Natural killer cell treated with Interleukin-12 subunit alpha and Interleukin-12 subunit beta and Interleukin-15 and Interleukin-18, amount 100 ng/mL, for 72 hours (primary cell): ENCODE measurements around the gene NUP107. TPM values are rescaled to one million over a fixed set of nuclear protein-coding genes. Genes with fewer than 3 reads are reported as not detected.

Experiments
- ATAC-seq, 2 donors: fragments of 150-1000 bp; cut with Tn5 transposase in 1 of 2; sonication (Bioruptor Pico), chemical (Tn5 transposase) in 1 of 2; 2 replicates each; pipeline ENCODE4 v1.10.0; 2021
- DNase-seq: peaks from one replicate; pipeline ENCODE4 v3.0.0; 2022; ENCODE audit warnings: low spot score
- H3K27ac Mint-ChIP-seq, 2 donors: 1 replicate in 1 of 2; 2 replicates in 1 of 2; pipeline ENCODE4 v1.8.0; 2022; ENCODE audit warnings: mixed read lengths in 2 of 2, mild to moderate bottlenecking in 1 of 2, moderate library complexity in 1 of 2
- H3K27me3 Mint-ChIP-seq, 2 donors: 1 replicate in 1 of 2; 2 replicates in 1 of 2; pipeline ENCODE4 v1.8.0; 2022; ENCODE audit warnings: mixed read lengths in 2 of 2
- H3K36me3 Mint-ChIP-seq: one replicate; pipeline ENCODE4 v1.8.0; 2022; ENCODE audit warnings: mixed read lengths
- H3K4me1 Mint-ChIP-seq, 2 donors: 1 replicate in 1 of 2; 2 replicates in 1 of 2; pipeline ENCODE4 v1.8.0; 2022; ENCODE audit warnings: low read depth in 2 of 2, mixed read lengths in 2 of 2, mild to moderate bottlenecking in 1 of 2
- H3K4me3 Mint-ChIP-seq: one replicate; pipeline ENCODE4 v1.8.0; 2022; ENCODE audit warnings: mixed read lengths
- H3K9me3 Mint-ChIP-seq: 2 replicates; pipeline ENCODE4 v1.8.0; 2022; ENCODE audit warnings: mixed read lengths
- total RNA-seq, 2 donors: library from RNA; stranded (reverse); gene quantifications; one replicate each; pipeline ENCODE4 v1.2.3, GENCODE V29; 2022

Gene NUP107
- total RNA-seq, 2 donors from 2014 or later: 77.3 to 111 TPM

- peak overlapping the region; percentile 97 for H3K4me3 Mint-ChIP-seq
- peaks cover 24 to 27% of the 10 kb centered on the region in 2 donors for H3K4me1 Mint-ChIP-seq
- no peaks in the 10 kb centered on the region for H3K27me3 Mint-ChIP-seq
- H3K36me3 Mint-ChIP-seq: peaks cover 5% of the 10 kb centered on the region
- no peaks in the 10 kb centered on the region for H3K9me3 Mint-ChIP-seq
- peak; percentile 62 for DNase-seq
- peak overlapping the region; percentile 74 to 89 for H3K27ac Mint-ChIP-seq
- ATAC-seq: peak; percentile 46 to 55
These were observed 59.9 kb downstream of the NUP107 start for GRCh38 chr12:68746572-68747180.

- no peak overlapping the region for H3K27ac Mint-ChIP-seq
- H3K27me3 Mint-ChIP-seq: no peaks in the 10 kb centered on the region
- DNase-seq (no peak), ATAC-seq (no peak)
- H3K4me1 Mint-ChIP-seq: peaks cover 18 to 25% of the 10 kb centered on the region in 2 donors
- H3K9me3 Mint-ChIP-seq: no peaks in the 10 kb centered on the region
- peaks cover 15% of the 10 kb centered on the region for H3K36me3 Mint-ChIP-seq
- H3K4me3 Mint-ChIP-seq: no peak overlapping the region
These were observed 62.7 kb downstream of the NUP107 start for GRCh38 chr12:68749443-68749842.

GRCh38 chr12:68749861-68750260 lies 63.1 kb downstream of the NUP107 start:
- Mint-ChIP-seq H3K27ac (no peak overlapping the region), H3K9me3 (no peaks in the 10 kb centered on the region), H3K4me3 (no peak overlapping the region), H3K4me1 (peaks cover 18 to 25% of the 10 kb centered on the region in 2 donors), H3K27me3 (no peaks in the 10 kb centered on the region), H3K36me3 (peaks cover 15% of the 10 kb centered on the region)
- ATAC-seq (no peak), DNase-seq (no peak)

GRCh38 chr12:68750506-68750905 lies 63.7 kb downstream of the NUP107 start:
- Mint-ChIP-seq H3K27ac (no peak overlapping the region), H3K9me3 (no peaks in the 10 kb centered on the region), H3K27me3 (no peaks in the 10 kb centered on the region), H3K4me1 (peaks cover 17 to 25% of the 10 kb centered on the region in 2 donors), H3K4me3 (no peak overlapping the region), H3K36me3 (peaks cover 15% of the 10 kb centered on the region)
- DNase-seq (no peak), ATAC-seq (no peak)

- DNase-seq: no peak
- no peak for ATAC-seq
- Mint-ChIP-seq H3K27me3 (no peaks in the 10 kb centered on the region), H3K9me3 (no peaks in the 10 kb centered on the region), H3K36me3 (peaks cover 20% of the 10 kb centered on the region), H3K4me3 (no peak overlapping the region), H3K4me1 (peaks cover 0 to 5% of the 10 kb centered on the region in 2 donors), H3K27ac (no peak overlapping the region)
These were observed 68.9 kb downstream of the NUP107 start for GRCh38 chr12:68755536-68756243.

- no peaks in the 10 kb centered on the region for H3K27me3 Mint-ChIP-seq
- H3K36me3 Mint-ChIP-seq: peaks cover 12% of the 10 kb centered on the region
- no peaks in the 10 kb centered on the region for H3K9me3 Mint-ChIP-seq
- H3K4me1 Mint-ChIP-seq: peaks cover 0 to 7% of the 10 kb centered on the region in 2 donors
- no peak for ATAC-seq
- no peak overlapping the region for H3K27ac Mint-ChIP-seq
- no peak overlapping the region for H3K4me3 Mint-ChIP-seq
- no peak for DNase-seq
These were observed 73.1 kb downstream of the NUP107 start for GRCh38 chr12:68759852-68760251.

GRCh38 chr12:68760806-68761441 lies 74.1 kb downstream of the NUP107 start:
- Mint-ChIP-seq H3K4me1 (peaks cover 0 to 7% of the 10 kb centered on the region in 2 donors), H3K27ac (no peak overlapping the region), H3K4me3 (no peak overlapping the region), H3K9me3 (no peaks in the 10 kb centered on the region), H3K36me3 (peaks cover 12% of the 10 kb centered on the region), H3K27me3 (no peaks in the 10 kb centered on the region)
- no peak for ATAC-seq
- no peak for DNase-seq

GRCh38 chr12:68761442-68761812 lies 74.6 kb downstream of the NUP107 start:
- DNase-seq: no peak
- Mint-ChIP-seq H3K4me3 (no peak overlapping the region), H3K4me1 (peaks cover 0 to 7% of the 10 kb centered on the region in 2 donors), H3K27ac (no peak overlapping the region), H3K9me3 (no peaks in the 10 kb centered on the region), H3K36me3 (peaks cover 12% of the 10 kb centered on the region), H3K27me3 (no peaks in the 10 kb centered on the region)
- no peak for ATAC-seq

- DNase-seq (no peak), ATAC-seq (no peak)
- Mint-ChIP-seq H3K4me3 (no peak overlapping the region), H3K9me3 (no peaks in the 10 kb centered on the region), H3K27ac (peak overlapping the region in 1 of 2 donors; percentile 18), H3K36me3 (peaks cover 12% of the 10 kb centered on the region), H3K4me1 (peaks cover 0 to 7% of the 10 kb centered on the region in 2 donors), H3K27me3 (no peaks in the 10 kb centered on the region)
These were observed 75.3 kb downstream of the NUP107 start for GRCh38 chr12:68761901-68762630.

- peaks cover 12% of the 10 kb centered on the region for H3K36me3 Mint-ChIP-seq
- ATAC-seq: no peak
- H3K27ac Mint-ChIP-seq: no peak overlapping the region
- no peak overlapping the region for H3K4me3 Mint-ChIP-seq
- no peak for DNase-seq
- no peaks in the 10 kb centered on the region for H3K27me3 Mint-ChIP-seq
- peaks cover 0 to 7% of the 10 kb centered on the region in 2 donors for H3K4me1 Mint-ChIP-seq
- no peaks in the 10 kb centered on the region for H3K9me3 Mint-ChIP-seq
These were observed 75.9 kb downstream of the NUP107 start for GRCh38 chr12:68762691-68763090.

GRCh38 chr12:68765696-68766095 lies 78.9 kb downstream of the NUP107 start:
- DNase-seq (no peak), ATAC-seq (no peak)
- Mint-ChIP-seq H3K4me3 (no peak overlapping the region), H3K36me3 (peaks cover 7% of the 10 kb centered on the region), H3K27me3 (no peaks in the 10 kb centered on the region), H3K27ac (no peak overlapping the region), H3K9me3 (no peaks in the 10 kb centered on the region), H3K4me1 (peaks cover 0 to 7% of the 10 kb centered on the region in 2 donors)

- no peaks in the 10 kb centered on the region for H3K27me3 Mint-ChIP-seq
- peaks cover 7% of the 10 kb centered on the region for H3K36me3 Mint-ChIP-seq
- peaks cover 0 to 5% of the 10 kb centered on the region in 2 donors for H3K4me1 Mint-ChIP-seq
- no peak overlapping the region for H3K27ac Mint-ChIP-seq
- DNase-seq: no peak
- H3K4me3 Mint-ChIP-seq: no peak overlapping the region
- no peak for ATAC-seq
- H3K9me3 Mint-ChIP-seq: no peaks in the 10 kb centered on the region
These were observed 79.9 kb downstream of the NUP107 start for GRCh38 chr12:68766646-68767045.

- Mint-ChIP-seq H3K4me3 (no peak overlapping the region), H3K36me3 (peaks cover 1% of the 10 kb centered on the region), H3K9me3 (no peaks in the 10 kb centered on the region), H3K4me1 (peaks cover 0 to under 1% of the 10 kb centered on the region in 2 donors), H3K27me3 (no peaks in the 10 kb centered on the region), H3K27ac (no peak overlapping the region)
- ATAC-seq (no peak), DNase-seq (no peak)
These were observed 80.4 kb downstream of the NUP107 start for GRCh38 chr12:68767191-68767590.
